HFFc6 (cell line): Measurements from ENCODE around the gene CTNNA3. TPM values are rescaled to one million over a fixed set of nuclear protein-coding genes. Genes with fewer than 3 reads are reported as not detected.
"Not testable (repeated sequence)": the region's sequence is repeated elsewhere in the genome, so short reads cannot be mapped to it uniquely, and the experiment has no call there.

Experiments
- DNase-seq: peaks from one replicate; pipeline ENCODE4 v3.0.0-alpha.2; 2018
- H3K27ac Mint-ChIP-seq: 2 replicates; pipeline ENCODE4 v1.8.0; 2020; ENCODE audit warnings: mild to moderate bottlenecking, mixed read lengths
- H3K27me3 Mint-ChIP-seq: 2 replicates; pipeline ENCODE4 v1.8.0; 2021; ENCODE audit warnings: mild to moderate bottlenecking, moderate library complexity, mixed read lengths; ENCODE audit not compliant: insufficient read depth
- H3K36me3 Mint-ChIP-seq: 2 replicates; pipeline ENCODE4 v1.8.0; 2021; ENCODE audit warnings: low read depth, mixed read lengths
- H3K4me1 Mint-ChIP-seq: 2 replicates; pipeline ENCODE4 v1.8.0; 2020; ENCODE audit warnings: low read depth, mixed read lengths
- H3K4me3 Mint-ChIP-seq: 2 replicates; pipeline ENCODE4 v1.8.0; 2020; ENCODE audit warnings: mild to moderate bottlenecking, moderate library complexity, mixed read lengths
- H3K9me3 Mint-ChIP-seq: 2 replicates; pipeline ENCODE4 v1.8.0; 2020; ENCODE audit warnings: mild to moderate bottlenecking, mixed read lengths
- CTCF ChIP-seq: fragments of 200-600 bp; sonication (generic); IDR thresholded peaks from 2 replicates; pipeline ENCODE4 v1.5.0; 2021; ENCODE audit warnings: antibody characterized with exemption, mild to moderate bottlenecking
- total RNA-seq, 6 experiments: library from RNA; stranded (reverse); fragmentation: NEBNext Ultra II Directional; extraction: Animal tissue kit (Norgen Biotek cat#: 25700); gene quantifications; 2 replicates in 1 of 6; 3 replicates in 5 of 6; pipeline ENCODE4 v1.2.3, GENCODE V29; 2021

CTNNA3 gene
- total RNA-seq, 6 experiments from 2014 or later = not detected

- no peaks in the 10 kb centered on the region for H3K4me1 Mint-ChIP-seq
- no peaks in the 10 kb centered on the region for H3K36me3 Mint-ChIP-seq
- H3K27me3 Mint-ChIP-seq = no peaks in the 10 kb centered on the region
- peaks cover 37% of the 10 kb centered on the region for H3K9me3 Mint-ChIP-seq
- TF ChIP-seq CTCF = no peak
- DNase-seq = no peak
- no peak overlapping the region for H3K27ac Mint-ChIP-seq
- no peak overlapping the region for H3K4me3 Mint-ChIP-seq
These were observed 473.1 kb downstream of the CTNNA3 start for GRCh38 chr10:67222934-67223333.

GRCh38 chr10:67221939-67222494 lies 474.0 kb downstream of the CTNNA3 start:
- no peak for TF ChIP-seq CTCF
- DNase-seq = no peak
- Mint-ChIP-seq H3K27me3 (no peaks in the 10 kb centered on the region), H3K9me3 (peaks cover 36% of the 10 kb centered on the region), H3K4me1 (no peaks in the 10 kb centered on the region), H3K27ac (no peak overlapping the region), H3K36me3 (no peaks in the 10 kb centered on the region), H3K4me3 (no peak overlapping the region)

- H3K36me3 Mint-ChIP-seq = no peaks in the 10 kb centered on the region
- DNase-seq = no peak
- H3K4me1 Mint-ChIP-seq = no peaks in the 10 kb centered on the region
- no peaks in the 10 kb centered on the region for H3K27me3 Mint-ChIP-seq
- H3K4me3 Mint-ChIP-seq = no peak overlapping the region
- no peak overlapping the region for H3K27ac Mint-ChIP-seq
- TF ChIP-seq CTCF = no peak
- peaks cover 4% of the 10 kb centered on the region for H3K9me3 Mint-ChIP-seq
These were observed 484.3 kb downstream of the CTNNA3 start for GRCh38 chr10:67211680-67212079.

- not testable (repeated sequence) for H3K4me3 Mint-ChIP-seq, H3K9me3 Mint-ChIP-seq, DNase-seq, H3K27me3 Mint-ChIP-seq, H3K27ac Mint-ChIP-seq, H3K4me1 Mint-ChIP-seq, H3K36me3 Mint-ChIP-seq
These were observed 488.1 kb downstream of the CTNNA3 start for GRCh38 chr10:67207923-67208322.

- no peaks in the 10 kb centered on the region for H3K4me1 Mint-ChIP-seq
- DNase-seq = no peak
- H3K36me3 Mint-ChIP-seq = no peaks in the 10 kb centered on the region
- H3K27ac Mint-ChIP-seq = no peak overlapping the region
- TF ChIP-seq CTCF = no peak
- peaks cover 19% of the 10 kb centered on the region for H3K9me3 Mint-ChIP-seq
- no peaks in the 10 kb centered on the region; the same call in 1 of the 2 replicates for H3K27me3 Mint-ChIP-seq
- no peak overlapping the region for H3K4me3 Mint-ChIP-seq
These were observed 495.0 kb downstream of the CTNNA3 start for GRCh38 chr10:67200913-67201564.

GRCh38 chr10:67175354-67175753 lies 520.6 kb downstream of the CTNNA3 start:
- TF ChIP-seq CTCF = no peak
- Mint-ChIP-seq H3K36me3 (no peaks in the 10 kb centered on the region), H3K4me3 (no peak overlapping the region), H3K27ac (no peak overlapping the region), H3K4me1 (no peaks in the 10 kb centered on the region), H3K9me3 (peaks cover 18% of the 10 kb centered on the region), H3K27me3 (no peaks in the 10 kb centered on the region)
- no peak for DNase-seq
